GM12864 (cell line): ENCODE measurements around the gene ARFGEF3.

Experiments
- DNase-seq: peaks from one replicate; pipeline ENCODE4 v3.0.0-alpha.2; 2011; ENCODE audit warnings: low read depth
- H3K4me3 ChIP-seq: 2 replicates; pipeline ENCODE4 v1.5.1; 2011; ENCODE audit warnings: mild to moderate bottlenecking, low read depth, low read length, control low read depth
- TF ChIP-seq, protein P1 (sequence below): IDR thresholded peaks from 2 replicates; pipeline ENCODE4 v1.5.1; 2011; ENCODE audit warnings: low read depth, mild to moderate bottlenecking, moderate library complexity, low read length, control low read depth, inconsistent platforms; ENCODE audit errors: missing control alignments

The ARFGEF3 gene

DNA sequence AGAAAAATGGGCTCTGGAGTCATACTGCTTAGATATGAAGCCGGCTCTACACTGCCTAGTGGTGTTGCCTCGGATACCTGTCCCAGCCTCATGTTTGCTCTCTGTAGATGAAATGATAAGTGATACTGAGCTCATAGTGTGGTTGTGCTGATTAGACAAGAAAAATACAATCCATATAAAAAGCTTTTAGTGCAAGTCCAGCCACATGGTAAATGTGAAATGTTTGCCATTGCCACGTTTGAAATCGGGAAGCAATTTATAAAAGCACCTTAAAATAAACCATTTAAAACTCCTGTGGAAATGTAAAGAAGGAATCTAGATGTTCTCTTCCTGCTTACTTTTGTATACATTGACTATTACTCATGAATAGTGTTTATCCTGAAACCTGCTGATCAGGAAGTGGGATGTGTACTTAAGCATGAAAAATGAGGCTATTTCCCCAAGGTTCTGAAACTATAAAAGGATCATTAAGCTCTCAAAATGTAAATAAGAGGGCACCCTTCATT lies 69.7 kb downstream of the ARFGEF3 start:
- no peak for DNase-seq
- TF ChIP-seq, protein P1, sequence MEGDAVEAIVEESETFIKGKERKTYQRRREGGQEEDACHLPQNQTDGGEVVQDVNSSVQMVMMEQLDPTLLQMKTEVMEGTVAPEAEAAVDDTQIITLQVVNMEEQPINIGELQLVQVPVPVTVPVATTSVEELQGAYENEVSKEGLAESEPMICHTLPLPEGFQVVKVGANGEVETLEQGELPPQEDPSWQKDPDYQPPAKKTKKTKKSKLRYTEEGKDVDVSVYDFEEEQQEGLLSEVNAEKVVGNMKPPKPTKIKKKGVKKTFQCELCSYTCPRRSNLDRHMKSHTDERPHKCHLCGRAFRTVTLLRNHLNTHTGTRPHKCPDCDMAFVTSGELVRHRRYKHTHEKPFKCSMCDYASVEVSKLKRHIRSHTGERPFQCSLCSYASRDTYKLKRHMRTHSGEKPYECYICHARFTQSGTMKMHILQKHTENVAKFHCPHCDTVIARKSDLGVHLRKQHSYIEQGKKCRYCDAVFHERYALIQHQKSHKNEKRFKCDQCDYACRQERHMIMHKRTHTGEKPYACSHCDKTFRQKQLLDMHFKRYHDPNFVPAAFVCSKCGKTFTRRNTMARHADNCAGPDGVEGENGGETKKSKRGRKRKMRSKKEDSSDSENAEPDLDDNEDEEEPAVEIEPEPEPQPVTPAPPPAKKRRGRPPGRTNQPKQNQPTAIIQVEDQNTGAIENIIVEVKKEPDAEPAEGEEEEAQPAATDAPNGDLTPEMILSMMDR: no peak
- H3K4me3 ChIP-seq: no peak overlapping the region

DNA sequence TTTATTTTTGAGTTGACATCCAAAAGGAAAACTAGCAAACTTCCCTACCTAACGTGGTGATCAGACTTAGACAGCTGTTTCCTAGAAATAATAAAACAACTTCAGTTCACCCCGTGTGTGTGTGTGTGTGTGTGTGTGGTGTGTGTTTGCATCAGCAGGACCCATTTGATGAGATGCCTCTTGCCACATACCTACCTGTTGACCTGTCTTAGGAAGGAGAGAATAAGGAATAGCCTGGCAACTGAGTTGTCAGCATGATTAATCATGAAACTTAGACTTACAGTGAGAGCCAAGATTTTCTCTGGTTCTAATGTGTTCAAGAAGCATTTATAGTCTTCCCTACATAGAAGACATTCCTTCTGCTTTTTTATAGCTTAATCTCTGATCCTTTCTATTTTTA lies 72.6 kb downstream of the ARFGEF3 start:
- no peak for DNase-seq
- no peak overlapping the region for H3K4me3 ChIP-seq
- TF ChIP-seq, protein P1: no peak

DNA sequence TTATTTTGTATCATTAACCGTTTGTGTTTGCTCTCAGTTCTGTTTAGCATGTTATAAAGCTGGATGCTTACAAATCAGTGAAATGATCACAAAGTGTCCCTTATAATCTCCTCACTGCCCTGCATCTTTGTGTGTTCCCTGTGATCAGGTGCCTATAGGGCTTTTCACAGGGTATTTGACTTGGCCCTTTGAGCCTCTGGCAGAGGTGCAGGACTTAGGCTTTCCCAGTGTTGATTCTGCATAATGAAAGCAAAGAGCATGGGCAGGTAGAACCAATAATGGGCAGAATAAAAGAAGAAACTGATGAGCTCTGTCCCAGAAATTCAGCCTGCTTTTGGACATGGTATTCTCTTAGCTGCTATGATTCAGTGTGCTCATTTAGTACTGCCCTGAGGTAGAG lies 73.5 kb downstream of the ARFGEF3 start:
- H3K4me3 ChIP-seq: no peak overlapping the region
- TF ChIP-seq, protein P1: no peak
- no peak for DNase-seq

DNA sequence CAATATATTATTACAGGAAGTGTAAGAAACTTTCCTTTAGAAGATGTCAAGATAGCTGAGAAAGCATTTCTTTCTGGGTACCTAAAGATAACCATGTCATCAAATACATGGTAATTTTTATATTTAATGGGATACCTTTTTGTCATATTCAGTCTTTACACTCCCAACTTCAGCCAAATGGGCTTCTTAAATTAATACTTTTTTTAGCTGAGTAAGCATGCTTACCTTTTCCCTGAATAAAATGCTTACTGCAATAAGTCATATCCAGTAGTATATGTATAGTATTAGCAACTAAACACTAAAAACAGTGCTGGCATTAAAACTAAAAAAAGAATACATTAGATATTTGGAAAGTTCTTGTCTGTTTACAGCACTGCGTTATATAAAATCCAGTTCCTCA lies 74.0 kb downstream of the ARFGEF3 start:
- no peak for DNase-seq
- no peak overlapping the region for H3K4me3 ChIP-seq
- TF ChIP-seq, protein P1: no peak

DNA sequence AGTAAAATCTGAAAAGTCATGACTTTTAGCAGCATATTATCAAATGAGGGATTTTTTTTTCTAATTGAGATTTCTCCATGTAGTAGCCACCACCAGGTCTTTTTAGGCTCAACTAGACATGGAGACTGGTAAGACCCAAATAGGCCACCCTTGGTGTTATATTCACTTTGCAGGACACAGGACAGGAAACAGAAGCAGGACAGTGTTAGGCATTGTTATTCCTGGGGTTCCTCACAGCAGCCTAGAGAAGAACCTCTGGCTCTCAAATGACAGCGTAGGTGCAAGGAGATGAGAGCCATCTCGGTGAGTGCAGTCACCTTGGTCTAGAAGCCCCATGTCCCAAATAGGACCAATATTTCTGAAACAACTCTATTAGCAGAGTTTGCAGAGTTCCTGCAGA lies 75.7 kb downstream of the ARFGEF3 start:
- TF ChIP-seq, protein P1: no peak

DNA sequence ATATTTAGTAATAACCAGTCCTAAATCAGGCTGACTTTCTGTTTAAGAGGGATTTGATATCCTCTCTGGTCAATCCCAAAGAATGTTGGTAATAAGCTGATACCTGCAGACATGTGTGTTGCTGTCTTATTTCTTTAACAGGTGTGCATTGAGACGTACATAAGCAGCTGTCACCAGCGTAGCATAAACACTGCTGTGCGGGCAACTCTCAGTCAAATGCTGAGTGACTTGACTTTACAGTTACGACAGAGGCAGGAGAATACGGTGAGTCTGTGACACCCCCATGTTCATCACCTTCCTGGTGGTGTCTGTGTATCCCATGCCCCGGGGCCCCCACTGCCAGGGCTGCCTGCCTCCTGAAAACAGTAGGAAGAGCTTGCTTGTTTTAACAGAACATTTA lies 76.6 kb downstream of the ARFGEF3 start:
- H3K4me3 ChIP-seq: no peak overlapping the region
- no peak for DNase-seq
- TF ChIP-seq, protein P1: no peak

More for the DNA sequence above, 75.7 kb downstream of the ARFGEF3 start:
- H3K4me3 ChIP-seq: no peak overlapping the region
- DNase-seq: no peak

DNA sequence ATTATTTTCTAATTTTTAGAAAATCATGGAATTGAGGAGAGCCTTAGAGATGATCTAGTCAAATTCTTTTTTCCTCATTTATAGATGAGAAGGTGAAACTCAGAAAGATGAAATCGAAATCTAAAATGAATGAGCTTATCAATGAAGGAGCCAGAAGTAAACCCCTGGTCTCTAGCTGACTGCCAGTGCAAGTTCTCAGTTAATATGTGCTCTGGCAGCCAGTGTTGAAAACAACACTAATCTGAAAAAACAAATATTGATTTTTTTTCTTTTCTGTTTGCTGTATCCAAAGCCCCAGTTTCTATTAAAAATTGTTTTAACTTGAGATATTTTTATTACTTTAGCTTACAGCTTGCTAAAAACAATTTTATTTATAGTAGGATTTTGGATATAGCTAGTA lies 78.0 kb downstream of the ARFGEF3 start:
- TF ChIP-seq, protein P1: no peak
- H3K4me3 ChIP-seq: no peak overlapping the region
- no peak for DNase-seq
